Activated CD8-positive, alpha-beta memory T cell treated with anti-CD3 and anti-CD28 coated beads for 1 hour (primary cell): ENCODE measurements around the gene ABLIM2.
"Not testable (repeated sequence)": the region's sequence is repeated elsewhere in the genome, so short reads cannot be mapped to it uniquely, and the experiment has no call there.

Experiments used
- DNase-seq, 2 donors: peaks; one replicate each; pipeline ENCODE4 v3.0.0-alpha.2; 2020; ENCODE audit warnings: low read depth in 1 of 2; ENCODE audit errors: extremely low read depth in 1 of 2

ABLIM2 gene

DNA sequence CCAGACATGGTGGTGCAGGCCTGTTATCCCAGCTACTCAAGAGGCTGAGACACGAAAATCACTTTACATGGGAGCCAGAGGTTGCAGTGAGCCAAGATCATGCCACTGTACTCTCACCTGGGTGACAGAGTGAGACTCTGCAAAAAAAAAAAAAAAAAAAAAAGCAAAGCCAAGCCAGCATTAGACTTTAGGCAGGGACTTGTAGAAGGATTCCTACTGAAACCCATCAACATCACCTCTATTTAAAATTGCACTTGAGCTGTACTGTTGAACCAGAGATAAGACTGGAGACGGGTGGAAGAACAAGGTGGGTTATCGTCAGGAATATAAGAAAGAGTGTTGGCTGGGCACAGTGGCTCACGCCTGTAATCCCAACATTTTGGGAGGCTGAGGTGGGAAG, 203.2 kb downstream of the ABLIM2 start:
- DNase-seq: no peak

- no peak for DNase-seq
Observed at GRCh38 chr4:7952615-7953014, 206.0 kb downstream of the ABLIM2 start.

DNA sequence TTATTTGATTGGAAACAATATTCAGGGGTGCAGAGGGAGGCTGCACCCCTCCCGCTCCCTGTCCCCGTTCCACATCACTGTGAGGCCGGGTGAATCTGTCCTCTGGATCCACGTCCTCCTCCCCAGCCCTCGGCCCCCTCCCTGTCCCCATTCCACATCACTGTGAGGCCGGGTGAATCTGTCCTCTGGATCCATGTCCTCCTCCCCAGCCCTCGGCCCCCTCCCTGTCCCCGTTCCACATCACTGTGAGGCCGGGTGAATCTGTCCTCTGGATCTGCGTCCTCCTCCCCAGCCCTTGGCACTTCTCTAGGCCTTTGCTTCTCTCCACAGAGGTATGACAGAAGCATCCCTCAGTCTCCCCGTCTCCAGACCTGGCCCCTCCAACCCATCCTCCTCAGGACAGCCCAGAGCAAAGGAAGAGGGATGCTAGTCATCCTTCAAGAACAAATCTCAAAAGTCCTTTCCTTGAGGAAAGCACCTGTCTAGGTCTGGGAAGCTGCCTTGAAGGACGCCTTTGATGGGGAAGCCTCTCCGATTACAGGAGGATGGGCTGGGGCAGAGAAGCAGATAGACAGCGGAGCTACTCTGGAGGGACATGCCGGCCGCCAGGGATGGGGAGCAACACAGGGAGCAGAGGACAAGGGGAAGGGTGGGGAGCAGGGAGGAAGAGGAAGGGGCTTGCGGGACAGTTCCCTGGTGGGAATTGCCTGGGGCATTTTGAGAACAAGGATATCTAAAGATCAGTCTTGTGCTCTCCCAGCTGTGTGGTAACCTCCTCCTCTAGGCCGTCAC, 208.1 kb downstream of the ABLIM2 start:
- no peak for DNase-seq

- no peak for DNase-seq
Observed at GRCh38 chr4:7949759-7950158, 208.9 kb downstream of the ABLIM2 start.

DNA sequence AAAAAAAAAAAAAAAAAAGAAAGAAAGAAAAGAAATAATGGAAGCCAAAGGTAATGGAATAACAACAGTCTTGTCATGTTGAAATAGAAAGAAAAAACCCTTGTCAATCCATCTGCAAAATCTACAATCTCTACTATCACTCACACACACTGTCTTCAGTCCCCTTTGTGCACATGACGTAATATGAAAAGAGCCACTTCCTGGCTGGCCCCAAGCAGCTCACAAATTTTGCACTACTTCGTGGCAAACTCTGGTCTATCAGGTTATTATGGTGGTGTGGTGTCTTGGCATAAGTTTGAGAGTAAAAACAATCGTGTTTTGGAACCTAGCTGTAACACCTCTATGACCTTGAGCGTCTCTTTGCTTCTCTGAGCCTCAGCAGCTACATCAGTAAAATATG, 210.7 kb downstream of the ABLIM2 start:
- no peak for DNase-seq

- no peak for DNase-seq
Observed at GRCh38 chr4:7945709-7946380, 212.8 kb downstream of the ABLIM2 start.

DNA sequence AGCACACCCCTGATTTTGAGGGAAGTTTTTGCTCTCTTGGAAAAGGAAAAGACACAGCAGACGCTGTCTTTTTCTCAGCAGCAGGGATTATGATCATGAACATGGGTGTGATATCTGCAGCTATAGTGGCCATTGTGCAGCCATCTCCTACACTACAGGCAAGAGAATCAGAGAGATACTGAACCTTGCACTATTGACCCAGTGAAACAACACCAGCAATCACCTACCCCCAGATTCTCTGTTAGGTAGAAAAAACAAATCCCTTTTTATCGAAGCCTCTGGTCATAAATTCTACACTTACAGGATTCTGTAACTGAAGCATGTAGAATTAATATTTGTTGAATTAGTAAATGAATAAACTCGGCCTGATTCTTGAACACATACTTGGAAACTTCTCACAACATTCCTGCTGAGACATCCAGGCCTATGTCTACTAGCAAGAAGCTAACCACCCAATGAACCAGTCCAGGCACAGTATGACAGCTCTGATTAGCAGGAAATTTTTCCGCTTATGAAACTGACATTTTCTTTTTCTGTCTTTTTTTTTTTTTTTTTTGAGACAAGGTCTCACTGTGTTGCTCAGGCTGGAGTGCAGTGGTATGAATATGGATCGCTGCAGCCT, 213.9 kb downstream of the ABLIM2 start:
- no peak for DNase-seq

DNA sequence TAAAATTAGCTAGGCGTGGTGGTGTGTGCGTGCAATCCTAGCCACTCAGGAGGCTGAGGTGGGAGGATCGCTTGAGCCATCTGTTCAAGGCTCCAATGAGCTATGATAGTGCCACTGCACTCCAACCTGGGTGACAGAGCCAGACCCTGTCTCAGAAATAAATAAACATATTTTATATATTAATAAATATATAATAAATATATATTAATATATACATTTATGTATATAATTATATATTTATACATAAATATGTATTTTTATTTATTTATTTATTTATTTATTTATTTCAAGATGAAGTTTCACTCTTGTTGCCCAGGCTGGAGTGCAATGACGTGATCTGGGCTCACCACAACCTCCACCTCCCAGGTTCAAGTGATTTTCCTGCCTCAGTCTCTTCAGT, 214.9 kb downstream of the ABLIM2 start:
- not testable (repeated sequence) for DNase-seq

DNA sequence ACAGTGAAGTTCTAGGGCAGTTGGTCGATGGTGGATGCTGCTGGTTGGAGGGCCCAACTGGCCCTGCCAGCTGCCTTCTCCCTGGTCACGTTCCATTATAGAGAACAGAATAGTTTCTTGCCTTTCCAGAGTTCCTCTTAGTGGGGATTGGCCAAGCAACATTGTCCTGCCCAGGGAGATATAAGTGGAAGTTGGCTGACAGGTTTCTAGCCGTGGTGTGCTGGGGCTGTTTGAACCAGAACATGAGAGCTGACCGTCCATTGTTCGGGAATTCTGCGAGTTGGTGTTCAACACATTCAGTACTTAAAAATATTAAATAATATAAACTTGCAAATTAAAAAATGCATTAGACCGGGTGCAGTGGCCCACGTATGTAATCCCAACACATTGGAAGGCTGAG, 215.4 kb downstream of the ABLIM2 start:
- no peak for DNase-seq

GRCh38 chr4:7941965-7942496, 216.6 kb downstream of the ABLIM2 start:
- DNase-seq: no peak

- no peak for DNase-seq
Observed at GRCh38 chr4:7941111-7941964, 217.3 kb downstream of the ABLIM2 start.

- peak; percentile 58 to 88 for DNase-seq
Observed at GRCh38 chr4:7939377-7940108, 219.1 kb downstream of the ABLIM2 start, which contains the start of gene AFAP1. Gene AFAP1 (minus strand): TSS chr4:7939861. CDS start chr4:7872078, 67,783 bp downstream.

- no peak for DNase-seq
Observed at GRCh38 chr4:7938609-7939376, 219.8 kb downstream of the ABLIM2 start.

DNA sequence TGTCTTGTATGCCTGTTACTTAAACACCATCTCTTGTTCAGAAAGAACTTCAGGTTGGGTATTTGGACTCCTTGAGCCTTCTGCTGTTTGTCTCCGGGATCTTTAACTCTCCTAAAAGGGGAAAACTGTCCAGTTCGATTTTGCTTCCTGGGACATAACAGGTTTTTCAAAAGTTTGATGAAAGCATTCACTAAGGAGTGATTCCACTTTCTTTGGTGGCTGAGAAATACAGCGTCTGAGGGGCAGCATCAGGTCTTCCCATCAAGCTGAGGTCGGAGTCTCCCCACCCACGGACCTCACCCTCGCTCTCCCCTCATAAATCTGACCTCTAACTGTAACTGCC, 220.4 kb downstream of the ABLIM2 start:
- no peak for DNase-seq

DNA sequence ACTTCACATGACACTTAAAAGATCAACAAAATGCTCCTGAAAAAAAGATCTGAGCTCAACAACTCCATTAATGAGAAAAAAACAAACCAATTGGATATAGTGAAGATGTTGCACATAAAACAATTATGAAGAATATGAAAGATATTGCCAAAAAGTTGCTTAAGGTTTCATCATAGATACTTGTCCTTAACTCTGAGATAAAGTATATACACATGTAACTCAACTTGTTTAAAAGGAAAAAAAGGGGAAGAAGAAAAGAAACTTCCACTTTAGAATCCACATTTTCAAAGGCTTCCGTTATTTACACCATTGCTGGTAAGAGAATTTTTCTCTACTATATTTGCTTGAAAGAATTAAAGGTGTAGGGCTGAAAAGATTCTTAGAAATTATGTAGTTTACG, 221.6 kb downstream of the ABLIM2 start:
- DNase-seq: no peak

- DNase-seq: no peak
Observed at GRCh38 chr4:7933651-7934510, 224.7 kb downstream of the ABLIM2 start.

- no peak for DNase-seq
Observed at GRCh38 chr4:7932287-7932686, 226.3 kb downstream of the ABLIM2 start.

DNA sequence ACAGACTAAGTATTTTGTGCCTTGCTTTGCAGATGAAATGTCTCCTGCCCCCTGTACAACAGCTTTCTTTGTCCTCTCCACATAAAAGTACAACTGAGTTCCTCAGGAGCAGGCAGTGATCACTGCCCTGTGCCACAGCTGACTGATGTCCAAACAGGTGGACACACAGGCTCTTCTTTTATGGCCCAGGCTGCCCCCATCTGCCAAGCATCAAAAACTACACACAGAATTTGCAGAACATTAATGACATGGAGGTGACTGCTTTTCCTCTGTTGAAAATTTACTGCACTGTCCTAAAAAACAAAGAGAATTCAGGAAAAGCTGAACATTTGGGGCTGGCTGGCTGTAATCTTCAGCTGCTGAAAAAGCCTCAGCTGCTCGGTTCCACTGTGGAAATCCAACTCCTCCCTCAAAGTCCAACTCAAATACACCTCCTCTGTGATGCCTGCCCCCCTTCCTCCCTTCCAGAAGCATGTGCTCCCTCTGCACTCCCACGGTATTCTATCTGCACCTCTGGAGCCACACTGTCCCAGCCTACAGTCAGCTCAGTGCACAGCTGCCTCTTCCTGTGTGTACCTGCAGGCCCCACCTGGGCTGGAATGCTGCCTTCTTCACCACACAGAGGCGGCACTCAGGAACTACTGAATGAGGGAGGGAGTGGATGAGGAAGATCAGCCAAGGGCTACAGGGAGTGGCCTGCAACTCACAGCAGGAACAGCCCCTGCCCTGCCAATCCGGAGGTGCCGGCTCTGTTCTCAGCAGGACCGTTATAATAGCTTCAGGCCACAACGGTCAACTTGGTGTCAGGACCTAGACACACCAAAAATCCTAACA, 229.3 kb downstream of the ABLIM2 start:
- DNase-seq: no peak
